GM12878 (cell line): ENCODE results near the gene SDF4. TPM values are rescaled to one million over a fixed set of nuclear protein-coding genes. Genes with fewer than 3 reads are reported as not detected.

Experiments
- ATAC-seq: fragments of 200-7000 bp; cut with Tn5 transposase; 3 replicates; pipeline ENCODE4 v1.9.1; 2020; ENCODE audit warnings: mild to moderate bottlenecking, moderate library complexity
- BruUV-seq: library from RNA; stranded (reverse); fragments of 400-500 nt; replicated peaks from 2 replicates; lab custom pipeline; 2021; lab: Mats Ljungman, UMichigan
- CTCF ChIA-PET: fragments of 300-600 bp; sonication (Branson Sonifier 250); formaldehyde crosslinking; extraction: SDS; loops from one replicate; lab custom pipeline; 2021; ENCODE audit warnings: inconsistent platforms; lab: Yijun Ruan, JAX
- POLR2A ChIA-PET: fragments of 350-600 bp; formaldehyde crosslinking; extraction: SDS; loops from one replicate; lab custom pipeline; 2021; ENCODE audit warnings: inconsistent platforms; lab: Charles Lee
- RAD21 ChIA-PET: fragments of 300-600 bp; sonication (Branson Sonifier 250); formaldehyde crosslinking; loops from one replicate; lab custom pipeline; 2023; ENCODE audit warnings: antibody characterized with exemption; ENCODE audit not compliant: unreplicated experiment; lab: Charles Lee
- SMC1A ChIA-PET: fragments of 300-600 bp; sonication (Branson Sonifier 250); formaldehyde crosslinking; loops from one replicate; lab custom pipeline; 2023; ENCODE audit not compliant: unreplicated experiment, uncharacterized antibody; lab: Charles Lee
- DNase-seq: peaks from one replicate; pipeline ENCODE4 v3.0.0-alpha.2; 2011; ENCODE audit warnings: low read depth, low spot score
- FAIRE-seq: peaks from 3 replicates; lab custom pipeline; 2011; peaks lifted over from hg19 to GRCh38; lab: Jason Lieb, UNC
- H2AFZ ChIP-seq: 2 replicates; pipeline ENCODE4 v1.6.0; 2011; ENCODE audit warnings: low read depth, low read length, control low read depth; ENCODE audit not compliant: control insufficient read depth
- H3K27ac ChIP-seq: 2 replicates; pipeline ENCODE4 v1.5.1; 2011; ENCODE audit warnings: control low read depth; ENCODE audit not compliant: control insufficient read depth, insufficient read depth
- H3K27me3 ChIP-seq, 2 experiments: replicated peaks in 1 of 2; 2 replicates each; pipeline versions ENCODE4 v1.6.0 to v1.6.1; 2011; ENCODE audit warnings: low read length in 1 of 2; ENCODE audit not compliant: control insufficient read depth in 2 of 2, insufficient read depth in 2 of 2
- H3K36me3 ChIP-seq, 2 experiments: 2 replicates each; pipeline ENCODE4 v1.5.1; 2011; ENCODE audit warnings: low read length in 1 of 2; ENCODE audit not compliant: control insufficient read depth in 2 of 2, insufficient read depth in 2 of 2
- H3K4me1 ChIP-seq: 2 replicates; pipeline ENCODE4 v1.6.1; 2011; ENCODE audit warnings: mild to moderate bottlenecking, low read length, moderate library complexity, mixed read lengths; ENCODE audit not compliant: control insufficient read depth, insufficient read depth
- H3K4me2 ChIP-seq: 2 replicates; pipeline ENCODE4 v1.6.0; 2011; ENCODE audit warnings: control low read depth; ENCODE audit not compliant: control insufficient read depth, insufficient read depth
- H3K4me3 ChIP-seq: fragments of 200-600 bp; sonication (generic); 2 replicates; pipeline ENCODE4 v1.5.1; 2016
- H3K79me2 ChIP-seq: 2 replicates; pipeline ENCODE4 v1.6.0; 2011; ENCODE audit warnings: low read length; ENCODE audit not compliant: control insufficient read depth, insufficient read depth
- H3K9ac ChIP-seq: 2 replicates; pipeline ENCODE4 v1.8.0; 2011; ENCODE audit warnings: low read length, control low read depth, mixed read lengths; ENCODE audit not compliant: control insufficient read depth, insufficient read depth
- H3K9me3 ChIP-seq: replicated peaks from 3 replicates; pipeline ENCODE4 v1.5.1; 2011; ENCODE audit warnings: mild to moderate bottlenecking, low read length; ENCODE audit not compliant: control insufficient read depth, insufficient read depth
- H4K20me1 ChIP-seq: 2 replicates; pipeline ENCODE4 v1.6.0; 2011; ENCODE audit not compliant: control insufficient read depth, insufficient read depth
- EZH2 ChIP-seq: IDR thresholded peaks from 2 replicates; pipeline ENCODE4 v1.6.1; 2012; ENCODE audit warnings: low read depth, mild to moderate bottlenecking, control low read depth, inconsistent platforms, low read length, borderline replicate concordance; ENCODE audit not compliant: control insufficient read depth
- FOS ChIP-seq: IDR thresholded peaks from 3 replicates; pipeline ENCODE4 v1.6.1; 2011; ENCODE audit warnings: borderline replicate concordance; ENCODE audit not compliant: insufficient read length; ENCODE audit errors: extremely low read depth
- RBBP5 ChIP-seq: fragments of 200-600 bp; sonication (generic); conservative IDR thresholded peaks from 2 replicates; pipeline ENCODE4 v1.6.1; 2016
- SREBF2 ChIP-seq: IDR thresholded peaks from 2 replicates; pipeline ENCODE4 v1.6.1; 2012; ENCODE audit warnings: mild to moderate bottlenecking, low read length
- TAF1 ChIP-seq: IDR thresholded peaks from 2 replicates; pipeline ENCODE4 v1.6.1; 2011; ENCODE audit warnings: mild to moderate bottlenecking, low read depth, low read length, borderline replicate concordance
- WGBS: methylation state at CpG from one replicate; pipeline ENCODE4 v1.1.6; 2016; ENCODE audit warnings: low lambda C conversion rate; ENCODE audit not compliant: insufficient replicate concordance, insufficient coverage; ENCODE audit errors: missing lambda C conversion rate; 5-methylcytosine and 5-hydroxymethylcytosine counted together
- in situ Hi-C: fragments of 300-500 bp; cut with MboI; formaldehyde crosslinking; loops from 9 replicates; pipeline ENCODE4 v1.14.3; 2018; ENCODE audit warnings: mixed read lengths
- intact Hi-C: fragments of 100-400 bp; cut with micrococcal nuclease; formaldehyde crosslinking; loops from one replicate; pipeline ENCODE4 v1.14.2; 2022; ENCODE audit not compliant: unreplicated experiment
- polyA plus RNA-seq, 11 experiments: library from polyadenylated mRNA; depleted of rRNA in 4 of 11; unstranded in 6 of 11; stranded (reverse) in 5 of 11; fragments of >200 nt; fragmentation: Nextera tagmentation in 4 of 11; fragmentation: Illumina TruSeq in 1 of 11; extraction: Ambion mirVana in 4 of 11; extraction: Trizol in 1 of 11; gene quantifications; 1 replicate in 1 of 11; 2 replicates in 10 of 11; pipeline versions ENCODE4 v1.2.1 to v1.2.3, GENCODE V29; 2011 to 2016; ENCODE audit warnings: inconsistent platforms in 2 of 11, missing spikeins in 2 of 11, low read depth in 1 of 11
- total RNA-seq, 4 experiments: library from RNA; depleted of rRNA in 3 of 4; stranded (reverse); fragments of >200 nt in 3 of 4; fragmentation: Illumina TruSeq in 1 of 4; extraction: Trizol in 1 of 4; gene quantifications; 2 replicates each; pipeline versions ENCODE4 v1.2.1 to v1.2.3, GENCODE V29; 2013 to 2021
- TF ChIP-seq, protein P1 (sequence below): fragments of 450-650 bp; IDR thresholded peaks from 2 replicates; pipeline ENCODE4 v1.6.1; 2014; ENCODE audit warnings: mild to moderate bottlenecking

Gene SDF4
- total and polyA plus RNA-seq, 10 of the 15 experiments (the other 5 are each of a cell fraction or from before 2014, with no cell fraction given): 0.44 to 97.2 (median 40.2) TPM

DNA sequence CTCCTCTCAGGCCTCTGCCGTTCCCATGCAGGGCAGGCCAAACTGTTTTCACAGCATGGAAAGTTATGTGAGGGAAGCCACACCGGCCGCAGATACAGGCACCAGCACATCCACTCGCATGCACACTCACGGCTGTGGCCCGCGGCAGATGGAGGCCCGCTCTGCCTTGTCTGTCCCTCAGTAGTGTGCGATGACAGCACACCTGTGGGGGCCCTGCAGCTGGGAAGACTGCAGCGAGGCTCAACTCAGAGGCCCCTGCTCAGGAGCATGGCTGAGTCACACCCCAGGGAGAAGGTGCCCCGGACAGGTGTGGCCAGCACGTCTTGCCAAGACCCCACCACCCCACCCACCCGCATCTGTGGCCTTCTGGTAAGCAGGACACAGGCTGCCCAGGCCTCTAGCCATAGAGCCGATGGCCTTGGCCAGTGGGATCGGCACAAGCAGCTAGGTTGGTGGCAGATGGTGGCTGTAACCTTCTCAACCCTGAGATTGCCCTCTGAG, 43.2 kb upstream of the SDF4 start:
- WGBS: 94% methylated on average over 15 of the region's 15 CpGs
- ATAC-seq (no peak), FAIRE-seq (no peak), DNase-seq (no peak)
- Histone ChIP-seq H3K4me1 (peaks cover 18% of the 10 kb centered on the region), H2AFZ (no peak overlapping the region), H3K36me3 (peaks cover 0 to 4% of the 10 kb centered on the region in 2 experiments; a peak in 1 of 4 replicates), H3K9ac (no peak overlapping the region), H3K4me2 (no peak overlapping the region), H3K4me3 (no peak overlapping the region), H3K27me3 (no peaks in the 10 kb centered on the region), H4K20me1 (peaks cover 4% of the 10 kb centered on the region; the same call in 1 of the 2 replicates), H3K9me3 (no peaks in the 10 kb centered on the region), H3K27ac (no peak overlapping the region), H3K79me2 (peaks cover 36% of the 10 kb centered on the region)
- ChIA-PET CTCF (interaction anchor here (0.6 to 1.0 kb wide), 2 partner anchors 14 to 154 kb away, joined by 3 to 4 read pairs; no protein-coding TSS in a partner anchor), RAD21 (no interaction called here), SMC1A (no interaction called here), POLR2A (no interaction called here)
- in situ Hi-C loops (no loop called here), intact Hi-C loops (no loop called here)
- TF ChIP-seq, protein P1, sequence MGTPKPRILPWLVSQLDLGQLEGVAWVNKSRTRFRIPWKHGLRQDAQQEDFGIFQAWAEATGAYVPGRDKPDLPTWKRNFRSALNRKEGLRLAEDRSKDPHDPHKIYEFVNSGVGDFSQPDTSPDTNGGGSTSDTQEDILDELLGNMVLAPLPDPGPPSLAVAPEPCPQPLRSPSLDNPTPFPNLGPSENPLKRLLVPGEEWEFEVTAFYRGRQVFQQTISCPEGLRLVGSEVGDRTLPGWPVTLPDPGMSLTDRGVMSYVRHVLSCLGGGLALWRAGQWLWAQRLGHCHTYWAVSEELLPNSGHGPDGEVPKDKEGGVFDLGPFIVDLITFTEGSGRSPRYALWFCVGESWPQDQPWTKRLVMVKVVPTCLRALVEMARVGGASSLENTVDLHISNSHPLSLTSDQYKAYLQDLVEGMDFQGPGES: no peak
- no peak for TF ChIP-seq SREBF2
- no TSS peak for BruUV-seq

DNA sequence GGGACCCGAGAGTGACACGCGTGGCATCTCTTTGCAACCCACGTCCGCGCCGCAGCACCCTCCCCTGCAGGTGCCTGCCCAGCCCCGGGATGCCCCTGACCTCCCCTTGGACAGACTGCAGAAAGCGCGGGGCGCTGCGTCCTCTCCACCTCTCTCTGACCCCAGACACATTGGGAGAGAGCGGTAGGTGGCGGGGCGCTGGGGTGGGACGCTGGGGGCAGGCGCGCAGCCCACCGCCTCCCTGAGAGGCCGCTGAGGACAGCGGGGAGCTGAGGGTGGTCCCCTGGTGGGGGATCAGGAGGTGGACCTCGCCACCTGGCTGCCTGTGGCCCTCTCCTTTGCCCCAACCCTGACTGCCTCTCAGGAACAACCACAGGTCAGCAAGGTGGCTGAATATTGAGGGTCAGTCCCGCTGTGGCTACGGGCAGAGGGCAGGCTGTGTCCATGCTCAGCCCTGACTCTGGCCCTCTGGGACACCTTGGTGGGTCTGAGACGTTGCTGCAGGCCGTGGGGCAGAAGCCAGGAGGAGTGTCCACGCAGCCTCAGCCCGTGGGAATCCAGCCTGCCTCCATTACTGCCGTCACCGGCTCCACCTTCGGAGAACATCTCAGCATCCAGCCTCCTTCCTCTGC, 42.6 kb upstream of the SDF4 start:
- BruUV-seq: no TSS peak
- Histone ChIP-seq H3K9me3 (no peaks in the 10 kb centered on the region), H4K20me1 (peaks cover 4% of the 10 kb centered on the region; the same call in 1 of the 2 replicates)
- TF ChIP-seq FOS: no peak
- TF ChIP-seq EZH2: no peak
- no peak for TF ChIP-seq RBBP5
- no peak for TF ChIP-seq TAF1
- TF ChIP-seq, all 136 proteins: peak for 0
- DNase-seq (no peak), FAIRE-seq (no peak), ATAC-seq (no peak)
- Histone ChIP-seq H3K27ac (peak overlapping the region; percentile 52), H3K9ac (peak overlapping the region; percentile 62), H3K79me2 (peaks cover 41% of the 10 kb centered on the region), H2AFZ (peak overlapping the region; percentile 92), H3K36me3 (peaks cover 0 to 6% of the 10 kb centered on the region in 2 experiments; a peak in 1 of 4 replicates), H3K4me1 (peaks cover 18% of the 10 kb centered on the region), H3K4me2 (peak overlapping the region; percentile 95), H3K27me3 (no peaks in the 10 kb centered on the region), H3K4me3 (peak overlapping the region; percentile 81)
- in situ Hi-C loops: no loop called here
- 34% methylated on average over 29 of the region's 31 CpGs for WGBS
- SMC1A ChIA-PET: no interaction called here
- RAD21 ChIA-PET: no interaction called here
- CTCF ChIA-PET: interaction anchor here (1.0 kb wide), 3 partner anchors 13 to 24 kb away, joined by 3 to 4 read pairs (median 4); no protein-coding TSS in a partner anchor
- POLR2A ChIA-PET: interaction anchor here (1.0 to 1.4 kb wide), 4 partner anchors 19 to 260 kb away, joined by 3 to 5 read pairs (median 4); partner anchors contain the start of gene ISG15
- intact Hi-C loops: no loop called here
